IPS-15b (cell line): Measurements from ENCODE around the gene MEIS3.
"Not testable (repeated sequence)": the region's sequence is repeated elsewhere in the genome, so short reads cannot be mapped to it uniquely, and the experiment has no call there.

Source experiments
- H3K27me3 ChIP-seq: one replicate; pipeline ENCODE4 v1.6.1; 2013; ENCODE audit warnings: low read length; ENCODE audit not compliant: control insufficient read depth, insufficient read depth
- H3K36me3 ChIP-seq: one replicate; pipeline ENCODE4 v1.6.1; 2013; ENCODE audit warnings: low read length; ENCODE audit not compliant: control insufficient read depth, insufficient read depth
- H3K4me1 ChIP-seq: one replicate; pipeline ENCODE4 v1.6.1; 2013; ENCODE audit warnings: mild to moderate bottlenecking, low read length; ENCODE audit not compliant: control insufficient read depth, insufficient read depth
- H3K4me3 ChIP-seq: one replicate; pipeline ENCODE4 v1.5.1; 2013; ENCODE audit warnings: low read depth, low read length
- H3K9ac ChIP-seq: one replicate; pipeline ENCODE4 v1.6.1; 2013; ENCODE audit warnings: low read depth, mild to moderate bottlenecking, low read length
- H3K9me3 ChIP-seq: one replicate; pipeline ENCODE4 v1.6.1; 2013; ENCODE audit warnings: mild to moderate bottlenecking, low read length; ENCODE audit not compliant: control insufficient read depth, insufficient read depth

Gene MEIS3

GRCh38 chr19:47389150-47389556 lies 30.2 kb downstream of the MEIS3 start:
- Histone ChIP-seq H3K4me3 (no peak overlapping the region), H3K27me3 (no peaks in the 10 kb centered on the region), H3K36me3 (no peaks in the 10 kb centered on the region), H3K4me1 (peaks cover 5% of the 10 kb centered on the region), H3K9ac (no peak overlapping the region), H3K9me3 (no peaks in the 10 kb centered on the region)

GRCh38 chr19:47388721-47389120 lies 30.6 kb downstream of the MEIS3 start:
- H3K27me3 ChIP-seq, result not testable (repeated sequence)

GRCh38 chr19:47387623-47388022 lies 31.7 kb downstream of the MEIS3 start:
- not testable (repeated sequence) for H3K9ac ChIP-seq, H3K36me3 ChIP-seq, H3K4me1 ChIP-seq, H3K4me3 ChIP-seq, H3K27me3 ChIP-seq, H3K9me3 ChIP-seq

More at GRCh38 chr19:47388721-47389120, 30.6 kb downstream of the MEIS3 start:
- not testable (repeated sequence) for H3K36me3 ChIP-seq, H3K4me1 ChIP-seq, H3K9ac ChIP-seq, H3K4me3 ChIP-seq, H3K9me3 ChIP-seq

GRCh38 chr19:47386582-47386981 lies 32.7 kb downstream of the MEIS3 start:
- not testable (repeated sequence) for H3K9ac ChIP-seq, H3K36me3 ChIP-seq, H3K9me3 ChIP-seq, H3K27me3 ChIP-seq, H3K4me1 ChIP-seq, H3K4me3 ChIP-seq

GRCh38 chr19:47384533-47384932 lies 34.8 kb downstream of the MEIS3 start:
- H3K9me3 ChIP-seq, H3K4me1 ChIP-seq, H3K4me3 ChIP-seq, H3K9ac ChIP-seq, H3K27me3 ChIP-seq: not testable (repeated sequence)
- H3K36me3 ChIP-seq, result peaks cover 24% of the 10 kb centered on the region

- H3K4me1 ChIP-seq, H3K27me3 ChIP-seq, H3K9ac ChIP-seq, H3K9me3 ChIP-seq, H3K4me3 ChIP-seq: not testable (repeated sequence)
- peaks cover 30% of the 10 kb centered on the region for H3K36me3 ChIP-seq
Measured at GRCh38 chr19:47383890-47384289, 35.4 kb downstream of the MEIS3 start.

- H3K9ac ChIP-seq, result no peak overlapping the region
- peaks cover 5% of the 10 kb centered on the region for H3K4me1 ChIP-seq
- H3K36me3 ChIP-seq, result peaks cover 47% of the 10 kb centered on the region
- no peaks in the 10 kb centered on the region for H3K27me3 ChIP-seq
- no peak overlapping the region for H3K4me3 ChIP-seq
- H3K9me3 ChIP-seq, result no peaks in the 10 kb centered on the region
Measured at GRCh38 chr19:47381653-47382279, 37.6 kb downstream of the MEIS3 start.

- H3K9ac ChIP-seq, result no peak overlapping the region
- no peaks in the 10 kb centered on the region for H3K9me3 ChIP-seq
- H3K36me3 ChIP-seq, result peaks cover 53% of the 10 kb centered on the region
- no peaks in the 10 kb centered on the region for H3K27me3 ChIP-seq
- H3K4me3 ChIP-seq, result no peak overlapping the region
- H3K4me1 ChIP-seq, result peaks cover 5% of the 10 kb centered on the region
Measured at GRCh38 chr19:47381121-47381520, 38.2 kb downstream of the MEIS3 start.

- Histone ChIP-seq H3K4me1 (peaks cover under 1% of the 10 kb centered on the region), H3K9ac (no peak overlapping the region), H3K36me3 (peaks cover 59% of the 10 kb centered on the region)
Measured at GRCh38 chr19:47380559-47380958, 38.8 kb downstream of the MEIS3 start.

GRCh38 chr19:47379381-47379938 lies 39.9 kb downstream of the MEIS3 start:
- Histone ChIP-seq H3K27me3 (no peaks in the 10 kb centered on the region), H3K36me3 (peaks cover 70% of the 10 kb centered on the region), H3K4me3 (no peak overlapping the region), H3K4me1 (no peaks in the 10 kb centered on the region), H3K9me3 (no peaks in the 10 kb centered on the region), H3K9ac (no peak overlapping the region)

More at GRCh38 chr19:47380559-47380958, 38.8 kb downstream of the MEIS3 start:
- Histone ChIP-seq H3K9me3 (no peaks in the 10 kb centered on the region), H3K27me3 (no peaks in the 10 kb centered on the region), H3K4me3 (no peak overlapping the region)

GRCh38 chr19:47378246-47378645 lies 41.1 kb downstream of the MEIS3 start:
- Histone ChIP-seq H3K9me3 (no peaks in the 10 kb centered on the region), H3K4me3 (no peak overlapping the region), H3K27me3 (no peaks in the 10 kb centered on the region), H3K36me3 (peaks cover 81% of the 10 kb centered on the region), H3K4me1 (no peaks in the 10 kb centered on the region), H3K9ac (no peak overlapping the region)

GRCh38 chr19:47377801-47378200 lies 41.5 kb downstream of the MEIS3 start:
- H3K36me3 ChIP-seq, result peaks cover 85% of the 10 kb centered on the region
- no peaks in the 10 kb centered on the region for H3K9me3 ChIP-seq
- H3K9ac ChIP-seq, result no peak overlapping the region
- no peaks in the 10 kb centered on the region for H3K27me3 ChIP-seq
- no peak overlapping the region for H3K4me3 ChIP-seq
- H3K4me1 ChIP-seq, result no peaks in the 10 kb centered on the region
